Gastrocnemius medialis (tissue), 4 donors: ENCODE data around the gene ZNF836.

Experiments used
- POLR2A ChIP-seq, 2 donors: fragments of 450-650 bp; IDR thresholded peaks; one replicate each; pipeline ENCODE4 v1.6.1; 2017; ENCODE audit warnings: antibody characterized with exemption in 2 of 2, mild to moderate bottlenecking in 2 of 2, moderate library complexity in 2 of 2
- TF ChIP-seq, protein P1 (sequence below), 5 experiments: fragments of 450-650 bp in 3 of 5; fragments of 200-600 bp in 2 of 5; sonication (generic) in 2 of 5; IDR thresholded peaks in 4 of 5; conservative IDR thresholded peaks in 1 of 5; 1 replicate in 4 of 5; 2 replicates in 1 of 5; pipeline ENCODE4 v1.5.1; 2016 to 2019; ENCODE audit warnings: antibody characterized with exemption in 5 of 5, mild to moderate bottlenecking in 3 of 5, moderate library complexity in 3 of 5

DNA sequence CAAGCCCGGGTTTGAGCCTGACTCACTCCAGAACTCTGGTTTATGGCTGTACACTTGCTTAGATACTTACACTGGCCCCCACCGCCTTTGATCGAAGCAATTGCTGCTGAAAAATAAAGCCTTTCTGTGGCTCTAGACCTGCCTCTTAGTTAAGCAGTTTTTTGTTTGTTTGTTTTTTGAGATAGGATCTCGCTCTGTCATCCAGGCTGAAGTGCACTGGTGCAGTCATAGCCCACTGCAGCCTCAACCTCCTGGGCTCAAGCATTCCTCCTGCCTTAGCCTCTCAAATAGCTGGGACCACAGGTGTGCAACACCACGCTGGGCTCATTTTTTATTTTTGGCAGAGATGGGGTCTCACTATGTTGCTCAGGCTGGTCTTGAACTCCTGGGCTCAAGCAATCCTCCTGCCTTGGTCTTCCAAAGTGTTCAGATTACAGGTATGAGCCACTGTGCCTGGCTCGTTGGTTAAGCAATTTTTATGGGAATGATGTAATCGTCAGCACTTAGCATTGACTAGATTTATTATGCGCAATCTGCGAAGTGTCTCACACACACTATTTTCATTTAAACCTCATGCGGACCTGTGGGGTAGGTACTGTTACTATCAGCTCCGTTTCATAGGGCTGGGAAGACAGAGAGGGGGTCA lies 40.6 kb upstream of the ZNF836 start:
- TF ChIP-seq, protein P1, sequence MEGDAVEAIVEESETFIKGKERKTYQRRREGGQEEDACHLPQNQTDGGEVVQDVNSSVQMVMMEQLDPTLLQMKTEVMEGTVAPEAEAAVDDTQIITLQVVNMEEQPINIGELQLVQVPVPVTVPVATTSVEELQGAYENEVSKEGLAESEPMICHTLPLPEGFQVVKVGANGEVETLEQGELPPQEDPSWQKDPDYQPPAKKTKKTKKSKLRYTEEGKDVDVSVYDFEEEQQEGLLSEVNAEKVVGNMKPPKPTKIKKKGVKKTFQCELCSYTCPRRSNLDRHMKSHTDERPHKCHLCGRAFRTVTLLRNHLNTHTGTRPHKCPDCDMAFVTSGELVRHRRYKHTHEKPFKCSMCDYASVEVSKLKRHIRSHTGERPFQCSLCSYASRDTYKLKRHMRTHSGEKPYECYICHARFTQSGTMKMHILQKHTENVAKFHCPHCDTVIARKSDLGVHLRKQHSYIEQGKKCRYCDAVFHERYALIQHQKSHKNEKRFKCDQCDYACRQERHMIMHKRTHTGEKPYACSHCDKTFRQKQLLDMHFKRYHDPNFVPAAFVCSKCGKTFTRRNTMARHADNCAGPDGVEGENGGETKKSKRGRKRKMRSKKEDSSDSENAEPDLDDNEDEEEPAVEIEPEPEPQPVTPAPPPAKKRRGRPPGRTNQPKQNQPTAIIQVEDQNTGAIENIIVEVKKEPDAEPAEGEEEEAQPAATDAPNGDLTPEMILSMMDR (IDR thresholded peaks at IDR 0.05 in 4 of 5, conservative IDR thresholded peaks at IDR 0.05 in 1 of 5) = no peak
- TF ChIP-seq POLR2A (IDR thresholded peaks at IDR 0.05) = no peak
